ENCODE data around the gene SETD7.
"Not testable (repeated sequence)": the region's sequence is repeated elsewhere in the genome, so short reads cannot be mapped to it uniquely, and the experiment has no call there.

Gene SETD7

DNA sequence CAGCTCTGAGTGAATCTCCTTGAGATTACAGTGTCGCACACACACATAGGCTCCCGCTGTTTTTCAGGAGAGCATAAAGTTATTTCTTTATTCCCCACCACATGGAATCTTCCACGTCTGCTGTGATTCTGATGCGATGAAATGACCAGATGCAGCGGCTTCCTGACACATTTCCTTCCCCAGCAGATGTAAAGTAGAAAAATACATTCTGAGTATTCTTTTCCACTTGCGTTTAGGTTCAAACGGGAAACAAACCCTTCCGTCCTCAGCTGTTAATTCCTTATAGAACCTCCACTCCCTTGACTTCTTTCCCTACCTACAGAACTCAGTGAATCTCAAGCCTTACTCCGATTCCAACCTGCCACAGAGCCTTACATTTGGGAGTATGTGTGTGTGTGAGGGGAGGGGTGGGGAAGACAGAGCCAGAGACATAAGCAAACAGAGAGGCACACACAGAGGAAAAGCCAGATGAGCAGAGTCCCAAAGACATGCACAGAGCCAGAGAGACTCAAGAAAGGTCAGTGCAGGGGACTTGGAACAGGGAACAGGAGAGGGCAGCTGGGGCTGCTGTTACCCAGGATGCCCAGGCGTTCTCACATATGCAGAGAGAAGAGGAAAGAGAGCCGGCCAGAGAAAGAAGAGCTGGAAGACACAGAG, 47.3 kb downstream of the SETD7 start:
- no peak for DNase-seq

DNA sequence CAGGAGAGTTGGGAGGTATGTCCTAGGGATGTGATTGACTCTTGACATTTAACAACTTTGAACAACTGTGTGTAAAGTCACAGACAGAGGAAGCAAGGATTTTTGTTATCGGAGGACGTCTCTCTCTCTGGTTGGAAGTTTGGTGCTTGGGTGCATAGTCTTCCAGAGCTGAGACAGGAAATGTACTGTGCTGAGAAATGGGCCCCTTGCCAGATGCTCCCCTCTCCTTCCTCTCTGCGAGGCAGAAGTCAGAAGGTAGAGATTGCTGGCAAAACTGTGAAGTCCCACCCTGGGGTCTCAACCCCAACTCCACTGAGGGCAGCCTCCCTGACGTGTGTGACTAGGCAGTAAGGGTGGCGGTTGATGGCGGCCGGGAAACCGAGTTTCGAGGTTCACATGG, 49.2 kb downstream of the SETD7 start:
- no peak for DNase-seq

GRCh38 chr4:139503622-139504166, 52.3 kb downstream of the SETD7 start:
- no peak for DNase-seq

DNA sequence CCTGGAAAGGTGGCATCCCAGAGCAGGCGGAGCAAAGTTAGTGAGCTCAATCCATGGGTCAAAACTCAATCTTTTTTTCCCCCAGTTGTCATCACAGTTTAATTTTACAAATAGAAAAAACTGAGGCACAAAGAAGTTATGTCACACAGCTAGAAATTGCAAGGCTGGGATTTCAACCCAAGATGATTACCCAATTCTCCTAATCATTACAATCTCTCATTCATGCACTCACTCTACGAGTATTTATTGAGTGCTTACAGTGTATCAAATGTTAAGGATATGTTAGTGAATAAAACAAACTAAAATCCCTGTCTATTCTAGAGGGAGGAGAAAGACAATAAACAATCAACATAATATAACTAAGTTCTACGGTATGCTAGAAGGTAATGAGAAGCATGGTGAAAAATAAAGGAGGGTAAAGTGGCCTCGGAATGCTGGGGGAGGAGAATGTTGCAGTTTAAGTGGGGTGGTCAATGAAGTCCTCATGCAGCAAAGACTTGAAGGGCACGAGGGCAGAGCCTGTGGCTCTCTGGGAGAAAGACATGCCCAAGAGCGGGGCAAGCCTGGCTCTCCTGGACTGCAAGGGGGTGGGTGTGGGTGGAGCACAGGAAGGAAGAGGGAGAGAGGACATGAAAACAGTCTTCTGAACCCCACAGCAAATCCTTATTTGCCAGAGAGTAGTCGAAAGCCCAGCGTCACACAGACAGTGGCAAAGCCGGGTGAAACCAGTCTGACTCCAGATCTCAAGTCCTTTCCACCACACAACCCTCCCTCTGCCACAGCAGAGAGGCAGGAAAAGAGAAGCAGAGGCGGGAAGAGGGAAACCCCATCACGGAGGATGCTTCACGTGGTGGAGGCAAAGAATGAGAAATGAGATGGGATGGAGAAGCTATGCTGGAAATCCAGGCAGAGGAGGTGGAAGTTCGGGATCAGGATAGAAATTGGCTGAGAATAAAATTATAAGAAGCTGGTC, 53.8 kb downstream of the SETD7 start:
- DNase-seq, result no peak

GRCh38 chr4:139501527-139501926, 54.5 kb downstream of the SETD7 start:
- DNase-seq, result no peak

DNA sequence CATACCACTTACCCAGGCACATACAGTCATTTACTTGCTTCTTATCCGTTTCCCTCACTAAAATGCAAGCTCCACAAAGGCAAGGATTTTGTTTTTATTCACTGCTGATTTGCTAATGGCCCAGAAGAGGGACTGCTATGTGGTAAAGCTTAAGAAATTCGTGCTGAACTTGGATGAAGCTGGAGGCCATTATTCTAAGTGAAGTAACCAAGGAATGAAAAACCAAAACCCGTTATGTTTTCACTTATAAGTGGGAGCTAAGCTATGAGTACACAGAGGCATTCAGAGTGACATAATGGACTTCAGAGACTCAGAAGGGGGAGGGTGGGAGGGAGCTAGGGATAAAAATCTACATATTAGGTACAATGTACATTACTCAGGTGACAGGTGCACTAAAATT, 54.9 kb downstream of the SETD7 start:
- no peak for DNase-seq

DNA sequence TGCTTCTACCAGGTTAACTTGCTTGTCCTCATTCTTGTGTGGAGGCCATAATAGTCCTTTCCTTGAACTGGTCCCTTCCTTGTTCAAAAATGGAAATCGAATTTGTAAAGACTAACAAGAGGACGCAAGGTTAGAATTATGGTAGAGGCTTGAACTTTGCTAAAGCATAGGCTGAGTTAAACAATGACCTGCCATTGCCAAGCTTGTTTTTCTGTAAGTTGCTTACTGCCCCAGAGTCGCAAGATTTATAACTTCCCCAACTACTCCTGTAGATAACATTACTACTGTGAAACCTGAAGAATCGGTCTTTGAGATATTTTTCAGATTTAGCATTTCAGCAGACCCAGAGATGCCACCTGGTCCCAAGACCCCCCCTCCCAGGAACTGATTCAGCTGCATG, 56.8 kb downstream of the SETD7 start:
- no peak for DNase-seq

- DNase-seq, result no peak
Measured at GRCh38 chr4:139493176-139493575, 62.8 kb downstream of the SETD7 start.

- DNase-seq, result no peak
Measured at GRCh38 chr4:139492429-139492828, 63.6 kb downstream of the SETD7 start.

GRCh38 chr4:139489638-139490037, 66.4 kb downstream of the SETD7 start:
- DNase-seq, result no peak

GRCh38 chr4:139488442-139488841, 67.6 kb downstream of the SETD7 start:
- DNase-seq, result no peak

- DNase-seq, result no peak
Measured at GRCh38 chr4:139484783-139485311, 71.2 kb downstream of the SETD7 start.

GRCh38 chr4:139483000-139483399, 73.0 kb downstream of the SETD7 start:
- no peak for DNase-seq

- DNase-seq, result no peak
Measured at GRCh38 chr4:139481465-139481864, 74.6 kb downstream of the SETD7 start.

DNA sequence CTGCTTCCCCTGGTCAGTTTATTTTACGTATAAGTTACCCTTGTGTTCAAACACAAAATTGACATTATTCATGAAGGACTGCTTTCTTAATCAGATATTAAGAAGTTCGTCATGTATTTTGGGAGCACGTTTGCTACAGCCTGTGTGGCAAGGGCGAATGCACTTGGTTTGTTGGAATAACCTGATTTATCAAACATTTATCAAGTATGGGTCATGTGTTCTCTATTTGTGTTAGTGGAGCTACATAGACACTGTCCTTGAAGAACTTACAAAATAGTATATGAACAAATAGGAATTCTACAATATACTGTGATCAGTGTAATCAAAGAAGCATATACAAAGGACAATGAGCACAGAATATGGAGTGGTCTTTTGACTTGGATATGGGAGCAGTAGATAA, 79.7 kb downstream of the SETD7 start:
- no peak for DNase-seq

GRCh38 chr4:139472852-139473251, 83.2 kb downstream of the SETD7 start:
- no peak for DNase-seq

DNA sequence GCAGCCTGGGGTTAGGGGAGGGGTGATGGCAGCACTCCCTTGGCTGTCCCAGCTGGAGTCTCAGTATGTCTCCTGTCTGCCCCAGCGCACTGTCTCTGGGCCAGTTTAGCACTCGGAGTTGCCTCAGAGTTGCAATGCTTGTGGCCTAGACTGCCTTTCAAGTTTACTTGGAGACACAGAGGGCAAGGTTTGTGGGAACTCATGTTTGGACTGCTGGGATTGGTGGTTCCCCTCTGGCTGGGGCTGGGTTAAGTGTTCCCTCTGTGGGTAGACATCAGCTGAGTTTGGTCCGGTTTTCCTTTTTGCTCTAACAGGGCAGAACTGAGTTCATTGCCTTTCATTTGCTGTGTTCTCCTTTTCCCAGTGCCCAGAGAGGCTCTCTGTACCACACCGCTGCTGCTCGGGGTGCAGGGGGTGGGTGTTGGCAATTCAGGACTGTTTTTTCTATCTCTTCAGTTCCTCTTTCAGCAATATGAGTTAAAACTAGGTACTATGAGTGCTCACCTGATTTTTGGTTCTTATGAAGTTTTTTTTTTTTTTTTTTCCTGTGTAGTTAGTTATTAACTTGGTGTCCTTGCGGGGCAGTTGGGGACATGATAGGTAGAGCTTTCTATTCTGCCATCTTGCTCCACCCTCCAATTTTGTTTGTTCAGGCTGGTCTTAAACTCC, 84.9 kb downstream of the SETD7 start:
- DNase-seq, result no peak

DNA sequence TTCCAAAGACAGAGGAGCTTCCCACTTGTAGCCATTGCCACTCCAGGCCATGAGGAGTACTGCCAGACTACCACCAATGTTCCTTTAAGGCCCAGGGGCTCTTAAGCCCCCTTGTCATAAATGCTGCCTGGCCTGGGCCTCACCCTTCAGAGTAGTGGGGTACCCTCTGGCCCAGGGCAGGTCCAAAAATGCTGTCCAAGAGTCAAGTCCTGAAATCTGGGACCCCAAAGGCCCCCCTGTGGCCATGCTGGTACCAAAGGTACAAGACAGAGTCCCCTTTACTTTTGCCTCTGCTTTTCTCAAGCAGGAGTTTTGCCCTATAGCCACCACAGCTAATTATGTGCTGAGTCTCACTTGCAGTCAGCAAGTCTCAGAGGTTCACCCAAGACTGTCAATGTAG, 85.7 kb downstream of the SETD7 start:
- DNase-seq, result no peak

GRCh38 chr4:139469869-139470268, 86.2 kb downstream of the SETD7 start:
- no peak for DNase-seq

DNA sequence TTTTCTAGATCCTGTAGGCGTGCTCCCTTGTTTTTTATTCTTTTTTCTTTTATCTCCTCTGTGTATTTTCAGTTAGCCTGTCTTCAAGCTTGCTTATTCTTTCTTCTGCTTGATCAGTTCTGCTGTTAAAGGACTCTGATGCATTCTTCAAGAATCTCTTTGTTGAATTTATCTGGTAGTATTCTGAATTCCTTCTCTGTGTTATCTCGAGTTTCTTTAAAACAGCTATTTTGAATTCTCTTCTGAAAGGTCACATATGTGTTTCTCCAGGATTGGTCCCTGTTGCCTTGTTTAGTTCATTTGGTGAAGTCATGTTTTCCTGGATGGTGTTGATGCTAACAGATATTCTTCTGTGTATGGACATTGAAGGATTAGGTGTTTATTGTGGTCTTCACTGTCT, 86.8 kb downstream of the SETD7 start:
- no peak for DNase-seq

GRCh38 chr4:139468756-139469155, 87.3 kb downstream of the SETD7 start:
- DNase-seq, result not testable (repeated sequence)

GRCh38 chr4:139465922-139466321, 90.1 kb downstream of the SETD7 start:
- DNase-seq, result no peak

DNA sequence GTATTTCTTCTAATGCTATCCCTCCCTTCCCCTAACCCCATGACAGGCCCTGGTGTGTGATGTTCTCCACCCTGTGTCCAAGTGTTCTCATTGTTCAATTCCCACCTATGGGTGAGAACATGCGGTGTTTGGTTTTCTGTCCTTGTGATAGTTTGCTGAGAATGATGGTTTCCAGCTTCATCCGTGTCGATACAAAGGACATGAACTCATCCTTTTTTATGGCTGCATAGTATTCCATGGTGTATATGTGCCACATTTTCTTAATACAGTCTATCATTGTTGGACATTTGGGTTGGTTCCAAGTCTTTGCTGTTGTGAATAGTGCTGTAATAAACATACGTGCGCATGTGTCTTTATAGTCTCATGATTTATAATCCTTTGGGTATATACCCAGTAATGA, 91.5 kb downstream of the SETD7 start:
- not testable (repeated sequence) for DNase-seq

Data from activated CD4-positive, CD25-positive, alpha-beta regulatory T cell (primary cell).